Keratinocyte (primary cell): ENCODE measurements around the gene HPSE2. TPM values are rescaled to one million over a fixed set of nuclear protein-coding genes. Genes with fewer than 3 reads are reported as not detected.

Experiments used
- DNase-seq: peaks from one replicate; pipeline ENCODE4 v3.0.0-alpha.2; 2011; ENCODE audit warnings: low read depth, missing footprints, low spot score
- FAIRE-seq: peaks from 2 replicates; lab custom pipeline; 2011; peaks lifted over from hg19 to GRCh38; lab: Jason Lieb, UNC
- H2AFZ ChIP-seq: 2 replicates; pipeline ENCODE4 v1.6.0; 2012; ENCODE audit warnings: low read length, control low read depth, inconsistent platforms; ENCODE audit not compliant: control insufficient read depth
- H3K27ac ChIP-seq: 2 replicates; pipeline ENCODE4 v1.5.1; 2011; ENCODE audit warnings: low read length; ENCODE audit not compliant: control insufficient read depth, insufficient read depth
- H3K27me3 ChIP-seq: 3 replicates; pipeline ENCODE4 v1.6.0; 2011; ENCODE audit warnings: low read length; ENCODE audit not compliant: control insufficient read depth, insufficient read depth; ENCODE audit errors: extremely low read depth
- H3K36me3 ChIP-seq, 2 experiments: 2 replicates in 1 of 2; 3 replicates in 1 of 2; pipeline ENCODE4 v1.5.1; 2011; ENCODE audit warnings: low read length in 2 of 2, mild to moderate bottlenecking in 1 of 2; ENCODE audit not compliant: control insufficient read depth in 2 of 2, insufficient read depth in 2 of 2; ENCODE audit errors: extremely low read depth in 1 of 2
- H3K4me1 ChIP-seq: 3 replicates; pipeline ENCODE4 v1.5.1; 2011; ENCODE audit warnings: low read length; ENCODE audit not compliant: control insufficient read depth, insufficient read depth; ENCODE audit errors: extremely low read depth
- H3K4me2 ChIP-seq: 3 replicates; pipeline ENCODE4 v1.6.0; 2011; ENCODE audit warnings: low read depth, low read length; ENCODE audit not compliant: control insufficient read depth, insufficient read depth; ENCODE audit errors: extremely low read depth
- H3K4me3 ChIP-seq, 3 experiments: fragments of 200-600 bp in 1 of 3; sonication (generic) in 1 of 3; 2 replicates in 2 of 3; 3 replicates in 1 of 3; pipeline ENCODE4 v1.5.1; 2011 to 2016; ENCODE audit warnings: low read length in 3 of 3, mild to moderate bottlenecking in 3 of 3, control low read depth in 2 of 3, inconsistent platforms in 1 of 3, low read depth in 1 of 3, mixed read lengths in 1 of 3, mixed run types in 1 of 3, moderate library complexity in 1 of 3; ENCODE audit not compliant: control insufficient read depth in 2 of 3, insufficient read depth in 2 of 3; ENCODE audit errors: extremely low read depth in 1 of 3
- H3K79me2 ChIP-seq: 2 replicates; pipeline ENCODE4 v1.6.0; 2012; ENCODE audit warnings: low read length; ENCODE audit not compliant: control insufficient read depth, insufficient read depth
- H3K9ac ChIP-seq: 3 replicates; pipeline ENCODE4 v1.6.0; 2011; ENCODE audit warnings: low read length; ENCODE audit not compliant: control insufficient read depth, insufficient read depth; ENCODE audit errors: extremely low read depth
- H3K9me1 ChIP-seq: 3 replicates; pipeline ENCODE4 v1.6.0; 2011; ENCODE audit warnings: low read length; ENCODE audit not compliant: control insufficient read depth, insufficient read depth; ENCODE audit errors: extremely low read depth
- H3K9me3 ChIP-seq: 2 replicates; pipeline ENCODE4 v1.5.1; 2012; ENCODE audit warnings: low read depth, low read length; ENCODE audit not compliant: control insufficient read depth
- H4K20me1 ChIP-seq: 3 replicates; pipeline ENCODE4 v1.6.0; 2011; ENCODE audit warnings: low read length; ENCODE audit not compliant: control insufficient read depth, insufficient read depth; ENCODE audit errors: extremely low read depth
- CTCF ChIP-seq, 3 experiments: IDR thresholded peaks in 1 of 3; conservative IDR thresholded peaks in 1 of 3; optimal IDR thresholded peaks in 1 of 3; 2 replicates in 2 of 3; 3 replicates in 1 of 3; pipeline versions ENCODE3 to v1.5.1; 2011; ENCODE audit warnings: low read length in 3 of 3, mild to moderate bottlenecking in 3 of 3, moderate library complexity in 2 of 3, control low read depth in 1 of 3, inconsistent platforms in 1 of 3; ENCODE audit not compliant: insufficient read depth in 2 of 3; ENCODE audit errors: extremely low read depth in 1 of 3
- EZH2 ChIP-seq: IDR thresholded peaks from one replicate; pipeline ENCODE4 v1.6.1; 2012; ENCODE audit warnings: inconsistent platforms, mild to moderate bottlenecking, low read length, moderate library complexity
- dilution Hi-C: fragments of 300-500 bp; cut with MboI; formaldehyde crosslinking; loops from one replicate; pipeline ENCODE4 v1.7.0; 2020; ENCODE audit warnings: low sequenced_read_pairs; ENCODE audit not compliant: extremely low pct_ligation_motif_present
- polyA plus RNA-seq, 5 experiments: library from polyadenylated mRNA; depleted of rRNA in 3 of 5; stranded (reverse) in 3 of 5; stranded (forward) in 1 of 5; unstranded in 1 of 5; fragments of >200 nt; gene quantifications; 1 replicate in 1 of 5; 2 replicates in 3 of 5; 3 replicates in 1 of 5; pipeline versions ENCODE4 v1.2.1 to v1.2.3, GENCODE V29; 2011 to 2012; ENCODE audit warnings: missing spikeins in 2 of 5, low read depth in 1 of 5, low replicate concordance in 1 of 5

Gene HPSE2
- polyA plus RNA-seq, 1 donor (not counting 4 experiments of a cell fraction or from before 2014, with no cell fraction given) = 0.01 TPM

GRCh38 chr10:98417481-98417959 lies 818.1 kb downstream of the HPSE2 start:
- Histone ChIP-seq H3K27me3 (no peaks in the 10 kb centered on the region), H3K9me3 (no peaks in the 10 kb centered on the region), H3K4me2 (no peak overlapping the region), H3K79me2 (no peaks in the 10 kb centered on the region), H2AFZ (no peak overlapping the region), H3K9me1 (no peaks in the 10 kb centered on the region), H3K36me3 (peaks cover 0 to 17% of the 10 kb centered on the region in 2 experiments), H3K9ac (no peak overlapping the region), H3K4me1 (peaks cover 15% of the 10 kb centered on the region), H3K27ac (no peak overlapping the region), H4K20me1 (no peaks in the 10 kb centered on the region), H3K4me3 (no peak overlapping the region)
- FAIRE-seq = no peak
- no peak for DNase-seq
- TF ChIP-seq EZH2 = no peak
- no peak for TF ChIP-seq CTCF (optimal IDR thresholded peaks at IDR 0.05 in 1 of 3, IDR thresholded peaks at IDR 0.05 in 1 of 3, conservative IDR thresholded peaks at IDR 0.05 in 1 of 3; ENCODE audit: extremely low read depth in 1 of 3, insufficient read depth in 2 of 3, low read length in 3 of 3)
- dilution Hi-C loops = no loop called here

DNA sequence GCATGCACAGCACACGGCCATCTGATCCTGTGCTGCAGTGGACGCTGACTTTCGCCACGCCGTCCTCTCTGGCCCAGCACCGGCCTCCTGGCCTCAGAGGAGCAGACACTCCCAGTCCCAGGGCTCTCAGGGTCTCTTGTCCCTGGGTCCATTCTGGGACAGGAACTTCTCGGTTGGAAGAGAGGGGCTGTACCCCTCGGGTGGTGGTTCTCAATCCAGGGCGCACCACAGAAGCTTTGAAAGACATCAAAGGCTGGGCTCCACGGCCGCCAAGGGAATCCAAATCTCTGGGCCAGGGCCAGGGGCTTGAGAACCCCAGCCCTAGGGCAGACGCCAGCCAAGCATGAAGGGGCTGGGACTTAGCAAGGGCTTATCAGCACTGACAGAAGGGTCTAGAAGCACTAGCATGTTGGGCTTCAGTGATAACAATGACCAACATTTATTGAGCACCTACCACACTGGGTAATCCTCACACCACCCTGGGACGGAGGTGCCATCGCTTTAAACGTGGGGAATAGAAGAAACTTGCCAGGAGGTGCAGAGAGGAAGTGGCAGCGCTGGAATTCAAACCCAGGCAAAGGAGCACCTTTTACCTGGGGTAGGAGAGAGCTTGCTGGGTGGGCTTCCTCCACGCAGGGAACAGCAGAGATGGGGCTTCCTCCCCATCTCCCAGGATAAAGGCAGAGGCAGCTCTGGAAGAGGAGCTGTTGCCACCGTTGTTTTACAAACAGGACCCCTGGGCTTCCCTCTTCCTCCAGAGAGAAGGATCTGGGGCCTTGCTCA lies 818.9 kb downstream of the HPSE2 start:
- H3K9me1 ChIP-seq = no peaks in the 10 kb centered on the region
- dilution Hi-C loops = no loop called here
- peaks cover 15% of the 10 kb centered on the region for H3K4me1 ChIP-seq
- peaks cover 0 to 14% of the 10 kb centered on the region in 2 experiments for H3K36me3 ChIP-seq
- no peak overlapping the region for H3K4me3 ChIP-seq
- no peak overlapping the region for H3K9ac ChIP-seq
- H3K79me2 ChIP-seq = no peaks in the 10 kb centered on the region
- FAIRE-seq (no peak), DNase-seq (no peak)
- no peaks in the 10 kb centered on the region for H4K20me1 ChIP-seq
- H2AFZ ChIP-seq = no peak overlapping the region
- TF ChIP-seq EZH2 = no peak
- TF ChIP-seq CTCF (optimal IDR thresholded peaks at IDR 0.05 in 1 of 3, IDR thresholded peaks at IDR 0.05 in 1 of 3, conservative IDR thresholded peaks at IDR 0.05 in 1 of 3; ENCODE audit: extremely low read depth in 1 of 3, insufficient read depth in 2 of 3, low read length in 3 of 3) = no peak
- no peaks in the 10 kb centered on the region for H3K27me3 ChIP-seq
- no peak overlapping the region for H3K27ac ChIP-seq
- no peaks in the 10 kb centered on the region for H3K9me3 ChIP-seq
- H3K4me2 ChIP-seq = no peak overlapping the region
